ENCODE measurements around the gene DYDC1. TPM values are rescaled to one million over a fixed set of nuclear protein-coding genes. Genes with fewer than 3 reads are reported as not detected.

Gene DYDC1
- total and polyA plus RNA-seq, 2 of the 13 experiments (the other 11 are each of a cell fraction or from before 2014, with no cell fraction given): not detected

DNA sequence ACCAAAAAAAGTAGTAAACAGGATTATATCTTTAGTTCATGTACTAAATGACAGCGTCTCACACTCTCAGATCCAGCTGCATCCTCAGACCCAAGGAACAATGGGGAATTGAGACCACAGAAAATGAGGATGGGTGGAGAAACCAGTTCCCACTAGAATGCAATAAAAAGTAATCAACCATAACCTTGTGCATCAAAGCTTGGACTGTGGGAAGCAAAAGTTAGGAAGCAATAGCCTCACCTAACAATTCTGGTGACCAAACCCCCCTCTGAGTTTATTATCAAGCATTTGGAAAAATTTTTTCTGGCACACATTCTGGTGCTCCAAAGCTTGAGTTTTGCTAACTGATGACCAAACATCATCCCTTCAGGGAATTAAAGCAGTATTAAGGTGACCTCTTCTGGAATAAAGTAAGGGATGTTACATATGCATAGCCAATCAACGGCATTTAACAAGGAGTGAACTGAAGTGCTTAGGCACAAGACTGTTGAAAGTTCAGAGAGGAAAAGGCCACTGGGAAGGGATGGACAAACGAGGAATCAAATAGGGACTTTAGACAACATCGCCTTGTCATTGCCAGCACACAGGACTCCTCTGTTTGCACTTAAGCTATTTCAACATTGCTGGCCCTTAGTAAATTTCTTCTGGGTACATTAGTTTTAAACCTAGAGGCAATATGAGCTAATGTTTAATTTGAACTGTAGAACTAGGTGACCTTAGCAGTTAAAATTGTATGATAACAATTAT lies 65.9 kb downstream of the DYDC1 start (continued):
- TF ChIP-seq PAXIP1 (CRISPR knock-in tag; conservative IDR thresholded peaks at IDR 0.05): peak; percentile 95
- peak; percentile 85 for TF ChIP-seq GFI1 (CRISPR knock-in tag; IDR thresholded peaks at IDR 0.05; ENCODE audit: borderline replicate concordance)
- TF ChIP-seq FUBP1 (CRISPR knock-in tag; IDR thresholded peaks at IDR 0.05; ENCODE audit: borderline replicate concordance): no peak
- TF ChIP-seq, protein P1, sequence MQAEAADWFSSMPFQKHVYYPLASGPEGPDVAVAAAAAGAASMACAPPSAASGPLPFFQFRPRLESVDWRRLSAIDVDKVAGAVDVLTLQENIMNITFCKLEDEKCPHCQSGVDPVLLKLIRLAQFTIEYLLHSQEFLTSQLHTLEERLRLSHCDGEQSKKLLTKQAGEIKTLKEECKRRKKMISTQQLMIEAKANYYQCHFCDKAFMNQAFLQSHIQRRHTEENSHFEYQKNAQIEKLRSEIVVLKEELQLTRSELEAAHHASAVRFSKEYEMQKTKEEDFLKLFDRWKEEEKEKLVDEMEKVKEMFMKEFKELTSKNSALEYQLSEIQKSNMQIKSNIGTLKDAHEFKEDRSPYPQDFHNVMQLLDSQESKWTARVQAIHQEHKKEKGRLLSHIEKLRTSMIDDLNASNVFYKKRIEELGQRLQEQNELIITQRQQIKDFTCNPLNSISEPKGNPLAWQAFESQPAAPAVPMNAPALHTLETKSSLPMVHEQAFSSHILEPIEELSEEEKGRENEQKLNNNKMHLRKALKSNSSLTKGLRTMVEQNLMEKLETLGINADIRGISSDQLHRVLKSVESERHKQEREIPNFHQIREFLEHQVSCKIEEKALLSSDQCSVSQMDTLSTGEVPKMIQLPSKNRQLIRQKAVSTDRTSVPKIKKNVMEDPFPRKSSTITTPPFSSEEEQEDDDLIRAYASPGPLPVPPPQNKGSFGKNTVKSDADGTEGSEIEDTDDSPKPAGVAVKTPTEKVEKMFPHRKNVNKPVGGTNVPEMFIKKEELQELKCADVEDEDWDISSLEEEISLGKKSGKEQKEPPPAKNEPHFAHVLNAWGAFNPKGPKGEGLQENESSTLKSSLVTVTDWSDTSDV (CRISPR knock-in tag; IDR thresholded peaks at IDR 0.05): no peak
- peak; percentile 54 for TF ChIP-seq POLR2G (IDR thresholded peaks at IDR 0.05; ENCODE audit: low read depth, low read length)
- peak; percentile 14; the same call in 1 of the 2 replicates for TF ChIP-seq SIX4 (CRISPR knock-in tag; IDR thresholded peaks at IDR 0.05)
- 0 out of 2 replicates have a peak, but pooled peaks have one; percentile 34 for TF ChIP-seq ZNF564 (CRISPR knock-in tag; IDR thresholded peaks at IDR 0.05)
- peak; percentile 66; the same call in 1 of the 2 replicates for TF ChIP-seq ATF1 (CRISPR knock-in tag; IDR thresholded peaks at IDR 0.05)
- no peak for TF ChIP-seq ZEB1 (IDR thresholded peaks at IDR 0.05; ENCODE audit: insufficient replicate concordance, low read depth)
- TF ChIP-seq, protein P2, sequence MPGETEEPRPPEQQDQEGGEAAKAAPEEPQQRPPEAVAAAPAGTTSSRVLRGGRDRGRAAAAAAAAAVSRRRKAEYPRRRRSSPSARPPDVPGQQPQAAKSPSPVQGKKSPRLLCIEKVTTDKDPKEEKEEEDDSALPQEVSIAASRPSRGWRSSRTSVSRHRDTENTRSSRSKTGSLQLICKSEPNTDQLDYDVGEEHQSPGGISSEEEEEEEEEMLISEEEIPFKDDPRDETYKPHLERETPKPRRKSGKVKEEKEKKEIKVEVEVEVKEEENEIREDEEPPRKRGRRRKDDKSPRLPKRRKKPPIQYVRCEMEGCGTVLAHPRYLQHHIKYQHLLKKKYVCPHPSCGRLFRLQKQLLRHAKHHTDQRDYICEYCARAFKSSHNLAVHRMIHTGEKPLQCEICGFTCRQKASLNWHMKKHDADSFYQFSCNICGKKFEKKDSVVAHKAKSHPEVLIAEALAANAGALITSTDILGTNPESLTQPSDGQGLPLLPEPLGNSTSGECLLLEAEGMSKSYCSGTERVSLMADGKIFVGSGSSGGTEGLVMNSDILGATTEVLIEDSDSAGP (CRISPR knock-in tag; IDR thresholded peaks at IDR 0.05; ENCODE audit: borderline replicate concordance): no peak
- TF ChIP-seq TARDBP (CRISPR knock-in tag; IDR thresholded peaks at IDR 0.05): peak; percentile 46; the same call in 1 of the 2 replicates
- 0 out of 2 replicates have a peak, but pooled peaks have one; percentile 64 for TF ChIP-seq HBP1 (CRISPR knock-in tag; IDR thresholded peaks at IDR 0.05; ENCODE audit: low read depth)
- TF ChIP-seq GATAD2A (CRISPR knock-in tag; IDR thresholded peaks at IDR 0.05): peak; percentile 93
- TF ChIP-seq ZMYM4 (CRISPR knock-in tag; IDR thresholded peaks at IDR 0.05): peak; percentile 55; the same call in 1 of the 2 replicates
- peak; percentile 72 for TF ChIP-seq HDAC1 (CRISPR knock-in tag; IDR thresholded peaks at IDR 0.05)
- no peak for TF ChIP-seq ZNF674 (CRISPR knock-in tag; IDR thresholded peaks at IDR 0.05; ENCODE audit: low read depth)

Measured in HepG2 (cell line).